GM10266 (cell line): ENCODE data around the gene SREK1.

Source experiments
- DNase-seq: peaks from one replicate; pipeline ENCODE4 v3.0.0; 2012; ENCODE audit errors: extremely low spot score
- TF ChIP-seq, protein P1 (sequence below): IDR thresholded peaks from 2 replicates; pipeline ENCODE4 v1.5.1; 2012; ENCODE audit warnings: mild to moderate bottlenecking, low read depth; ENCODE audit not compliant: control insufficient read depth, insufficient read depth; ENCODE audit errors: missing control alignments

The SREK1 gene

DNA sequence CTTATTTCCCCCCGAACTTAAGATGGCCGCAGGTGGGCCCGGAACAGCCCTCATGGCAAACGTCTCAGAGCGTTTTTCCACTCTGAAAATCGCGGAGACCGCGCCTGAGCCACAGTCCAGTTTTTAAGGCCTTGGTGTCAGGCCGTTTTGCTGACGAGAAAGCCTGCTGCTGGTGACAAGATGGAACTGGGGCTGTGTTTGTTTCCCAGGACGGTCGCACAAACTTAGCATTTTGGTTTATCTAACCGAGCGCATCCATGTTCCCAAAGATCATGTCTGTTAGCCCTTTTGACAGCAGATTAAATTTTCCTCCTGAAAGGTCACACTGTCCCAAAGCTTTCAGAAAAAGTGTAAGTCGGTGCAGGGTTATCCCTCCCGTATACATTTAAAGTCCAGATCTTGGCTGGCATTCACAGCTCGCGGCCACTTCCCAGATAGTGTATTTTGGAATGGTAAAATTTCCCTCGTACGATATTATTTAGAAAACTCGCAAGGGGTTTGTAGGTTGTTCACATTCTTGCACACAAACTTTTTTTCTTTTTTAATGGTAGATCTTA lies 812 bp downstream of the SREK1 start:
- TF ChIP-seq, protein P1, sequence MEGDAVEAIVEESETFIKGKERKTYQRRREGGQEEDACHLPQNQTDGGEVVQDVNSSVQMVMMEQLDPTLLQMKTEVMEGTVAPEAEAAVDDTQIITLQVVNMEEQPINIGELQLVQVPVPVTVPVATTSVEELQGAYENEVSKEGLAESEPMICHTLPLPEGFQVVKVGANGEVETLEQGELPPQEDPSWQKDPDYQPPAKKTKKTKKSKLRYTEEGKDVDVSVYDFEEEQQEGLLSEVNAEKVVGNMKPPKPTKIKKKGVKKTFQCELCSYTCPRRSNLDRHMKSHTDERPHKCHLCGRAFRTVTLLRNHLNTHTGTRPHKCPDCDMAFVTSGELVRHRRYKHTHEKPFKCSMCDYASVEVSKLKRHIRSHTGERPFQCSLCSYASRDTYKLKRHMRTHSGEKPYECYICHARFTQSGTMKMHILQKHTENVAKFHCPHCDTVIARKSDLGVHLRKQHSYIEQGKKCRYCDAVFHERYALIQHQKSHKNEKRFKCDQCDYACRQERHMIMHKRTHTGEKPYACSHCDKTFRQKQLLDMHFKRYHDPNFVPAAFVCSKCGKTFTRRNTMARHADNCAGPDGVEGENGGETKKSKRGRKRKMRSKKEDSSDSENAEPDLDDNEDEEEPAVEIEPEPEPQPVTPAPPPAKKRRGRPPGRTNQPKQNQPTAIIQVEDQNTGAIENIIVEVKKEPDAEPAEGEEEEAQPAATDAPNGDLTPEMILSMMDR, result no peak
- no peak for DNase-seq

DNA sequence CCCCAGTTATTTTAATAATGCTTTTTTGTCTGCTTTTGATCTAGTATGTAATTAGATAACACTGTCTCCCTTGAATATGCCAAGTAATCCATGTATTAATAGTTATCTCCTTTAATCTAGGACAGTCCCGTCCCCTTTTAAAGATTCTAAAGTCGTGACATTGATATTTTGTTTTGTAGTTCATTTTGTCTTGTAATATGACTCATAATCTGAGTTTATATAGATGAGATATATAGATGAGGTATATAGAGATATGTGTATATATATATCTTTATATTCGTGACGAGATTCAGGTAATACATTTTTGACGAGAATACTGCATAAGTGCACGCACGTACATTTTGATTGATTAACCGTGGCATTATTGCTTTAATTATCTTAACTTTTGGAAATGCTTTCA lies 1.6 kb downstream of the SREK1 start:
- TF ChIP-seq, protein P1, result no peak
- DNase-seq, result no peak

DNA sequence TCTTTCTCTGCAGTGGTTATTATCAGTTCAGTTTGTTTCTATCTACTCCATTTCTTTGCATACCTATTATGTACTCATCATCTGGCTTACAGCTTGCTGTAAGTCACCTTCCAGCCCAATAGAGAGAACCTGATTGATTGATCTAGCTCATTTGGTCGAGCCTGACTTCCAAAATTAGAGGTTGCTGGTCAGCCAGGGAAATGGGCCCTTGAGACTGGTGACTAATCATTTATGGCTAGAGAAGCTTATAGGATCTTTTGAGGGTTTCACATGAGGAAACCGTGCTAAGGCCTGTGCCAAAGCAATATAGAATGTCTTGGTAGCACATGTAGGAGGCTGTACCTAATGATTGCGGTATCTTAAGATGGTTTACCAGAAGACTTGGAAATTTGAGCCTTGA lies 5.8 kb downstream of the SREK1 start:
- TF ChIP-seq, protein P1, result no peak
- DNase-seq, result no peak

DNA sequence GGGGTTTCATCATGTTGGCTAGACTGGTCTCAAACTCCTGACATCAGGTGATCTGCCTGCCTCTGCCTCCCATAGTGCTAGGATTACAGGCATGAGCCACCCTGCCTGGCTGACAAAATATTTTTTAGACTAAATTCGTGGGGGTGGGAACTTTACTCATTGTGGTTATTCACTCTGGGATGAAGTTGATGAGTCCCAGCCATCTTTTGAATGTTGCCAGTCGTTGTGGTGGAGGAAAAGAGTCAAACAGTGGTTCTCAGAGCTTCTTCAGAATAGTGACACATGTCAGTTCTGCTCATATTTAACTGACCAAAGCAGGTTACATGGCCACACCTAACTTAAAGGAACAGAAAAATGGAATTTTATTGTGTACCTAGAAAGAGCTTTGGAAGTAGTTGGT lies 6.9 kb downstream of the SREK1 start:
- no peak for DNase-seq
- TF ChIP-seq, protein P1, result no peak

DNA sequence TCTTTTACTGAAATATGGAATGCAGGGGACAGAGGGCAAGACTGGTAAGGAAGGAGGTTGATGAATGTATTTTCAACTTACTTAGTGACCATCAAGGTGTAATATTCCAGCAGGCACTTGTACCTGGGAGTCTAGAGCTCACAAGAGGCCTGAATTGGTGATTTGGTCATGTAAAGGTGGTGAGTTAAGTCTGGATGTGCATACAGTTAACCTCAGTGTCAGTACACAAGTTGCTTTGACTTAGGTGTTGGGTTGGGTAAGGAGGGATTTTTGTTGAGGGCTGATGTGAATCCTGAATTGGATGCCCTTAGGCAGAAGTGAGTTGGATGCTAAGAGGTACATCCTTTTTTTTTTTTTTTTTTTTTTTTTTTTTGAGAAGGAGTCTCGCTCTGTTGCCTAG lies 7.4 kb downstream of the SREK1 start:
- TF ChIP-seq, protein P1, result no peak
- DNase-seq, result no peak

DNA sequence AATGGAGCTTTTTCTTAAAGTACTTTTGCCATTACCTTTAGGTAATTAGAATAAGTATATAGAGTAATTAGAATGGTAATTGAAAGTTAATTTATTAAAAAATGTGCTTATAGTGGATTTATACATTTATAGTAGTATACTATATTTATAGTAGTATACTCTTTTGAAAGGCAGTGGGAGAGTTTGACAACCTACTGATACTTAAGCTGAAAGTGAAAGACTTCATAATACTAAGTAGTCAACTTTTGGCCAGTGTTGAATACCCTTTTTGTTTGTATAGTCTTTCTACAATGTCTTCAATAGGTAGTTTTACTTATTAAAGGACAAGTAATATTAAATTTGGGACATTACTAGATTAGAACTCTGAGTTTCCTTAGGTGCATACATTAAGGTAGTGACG lies 12.9 kb downstream of the SREK1 start:
- no peak for DNase-seq

DNA sequence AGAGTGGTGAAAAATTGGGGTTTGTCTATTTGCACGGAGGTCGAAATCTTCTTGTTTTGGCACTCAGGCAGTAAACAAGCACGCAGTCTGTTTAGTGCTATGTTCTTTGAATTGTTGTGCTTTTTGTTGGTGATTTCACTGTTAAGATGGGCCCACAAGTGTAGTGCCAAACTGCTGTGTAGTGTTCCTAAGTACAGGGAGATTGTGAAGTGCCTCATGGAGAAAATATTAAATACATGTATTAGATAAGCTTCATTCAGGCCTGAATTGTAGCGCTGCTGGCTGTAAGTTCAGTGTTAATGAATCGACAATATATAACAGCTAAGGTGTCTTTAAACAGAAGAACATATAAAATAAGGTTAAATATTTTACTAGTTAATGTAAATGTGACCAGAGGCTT lies 17.3 kb downstream of the SREK1 start:
- TF ChIP-seq, protein P1, result no peak
- no peak for DNase-seq

More for the DNA sequence above, 12.9 kb downstream of the SREK1 start:
- TF ChIP-seq, protein P1, result no peak
